Measurements from ENCODE around the gene HEG1.

HEG1 gene

DNA sequence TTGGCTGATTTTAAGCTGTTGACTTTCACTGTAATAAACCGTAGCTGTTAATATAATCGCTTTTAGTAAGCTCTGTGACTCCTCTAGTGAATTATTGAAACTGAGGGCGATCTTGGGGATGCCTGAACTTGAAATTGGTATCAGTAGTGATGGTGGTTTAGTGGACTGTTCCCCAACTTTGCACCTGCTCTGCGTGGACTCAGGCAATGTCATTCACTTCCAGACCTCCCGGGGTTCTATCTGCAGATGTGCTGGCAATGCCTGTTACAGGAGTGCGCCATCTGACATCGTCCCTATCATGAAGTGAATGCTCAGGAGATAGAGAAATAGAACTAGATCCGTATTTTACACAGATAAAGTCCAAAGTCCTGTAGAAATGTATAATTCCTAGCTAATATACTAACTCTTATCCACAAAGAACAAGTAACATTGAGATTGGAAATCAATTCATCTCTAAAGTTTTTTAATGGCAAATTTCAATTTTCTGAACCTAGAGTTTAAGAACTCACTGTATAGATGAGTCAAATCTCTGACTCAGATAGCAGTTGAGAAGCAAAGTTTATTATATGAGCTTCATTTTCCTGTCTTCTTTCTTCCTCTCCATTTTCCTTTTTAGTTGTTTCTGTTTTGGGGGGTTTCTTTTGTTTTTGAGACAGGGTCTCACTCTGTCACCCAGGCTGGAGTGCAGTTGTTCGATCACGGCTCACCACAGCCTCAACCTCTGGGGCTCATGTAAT lies 51.8 kb downstream of the HEG1 start:
- DNase-seq (ENCODE audit: low read depth in 2 of 2): peak in 1 of 2 donors; percentile 20
- TF ChIP-seq, protein P1, sequence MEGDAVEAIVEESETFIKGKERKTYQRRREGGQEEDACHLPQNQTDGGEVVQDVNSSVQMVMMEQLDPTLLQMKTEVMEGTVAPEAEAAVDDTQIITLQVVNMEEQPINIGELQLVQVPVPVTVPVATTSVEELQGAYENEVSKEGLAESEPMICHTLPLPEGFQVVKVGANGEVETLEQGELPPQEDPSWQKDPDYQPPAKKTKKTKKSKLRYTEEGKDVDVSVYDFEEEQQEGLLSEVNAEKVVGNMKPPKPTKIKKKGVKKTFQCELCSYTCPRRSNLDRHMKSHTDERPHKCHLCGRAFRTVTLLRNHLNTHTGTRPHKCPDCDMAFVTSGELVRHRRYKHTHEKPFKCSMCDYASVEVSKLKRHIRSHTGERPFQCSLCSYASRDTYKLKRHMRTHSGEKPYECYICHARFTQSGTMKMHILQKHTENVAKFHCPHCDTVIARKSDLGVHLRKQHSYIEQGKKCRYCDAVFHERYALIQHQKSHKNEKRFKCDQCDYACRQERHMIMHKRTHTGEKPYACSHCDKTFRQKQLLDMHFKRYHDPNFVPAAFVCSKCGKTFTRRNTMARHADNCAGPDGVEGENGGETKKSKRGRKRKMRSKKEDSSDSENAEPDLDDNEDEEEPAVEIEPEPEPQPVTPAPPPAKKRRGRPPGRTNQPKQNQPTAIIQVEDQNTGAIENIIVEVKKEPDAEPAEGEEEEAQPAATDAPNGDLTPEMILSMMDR (IDR thresholded peaks at IDR 0.05; ENCODE audit: low read depth, low read length): no peak
- H3K4me3 ChIP-seq (replicated peaks in 1 of 2; ENCODE audit: low read depth in 2 of 2, low read length in 2 of 2): no peak overlapping the region

GRCh38 chr3:125003369-125003853 lies 52.4 kb downstream of the HEG1 start:
- DNase-seq (ENCODE audit: low read depth in 2 of 2): peak; percentile 28 to 75
- H3K4me3 ChIP-seq (replicated peaks in 1 of 2; ENCODE audit: low read depth in 2 of 2, low read length in 2 of 2): no peak overlapping the region
- TF ChIP-seq, protein P1 (IDR thresholded peaks at IDR 0.05; ENCODE audit: low read depth, low read length): no peak

DNA sequence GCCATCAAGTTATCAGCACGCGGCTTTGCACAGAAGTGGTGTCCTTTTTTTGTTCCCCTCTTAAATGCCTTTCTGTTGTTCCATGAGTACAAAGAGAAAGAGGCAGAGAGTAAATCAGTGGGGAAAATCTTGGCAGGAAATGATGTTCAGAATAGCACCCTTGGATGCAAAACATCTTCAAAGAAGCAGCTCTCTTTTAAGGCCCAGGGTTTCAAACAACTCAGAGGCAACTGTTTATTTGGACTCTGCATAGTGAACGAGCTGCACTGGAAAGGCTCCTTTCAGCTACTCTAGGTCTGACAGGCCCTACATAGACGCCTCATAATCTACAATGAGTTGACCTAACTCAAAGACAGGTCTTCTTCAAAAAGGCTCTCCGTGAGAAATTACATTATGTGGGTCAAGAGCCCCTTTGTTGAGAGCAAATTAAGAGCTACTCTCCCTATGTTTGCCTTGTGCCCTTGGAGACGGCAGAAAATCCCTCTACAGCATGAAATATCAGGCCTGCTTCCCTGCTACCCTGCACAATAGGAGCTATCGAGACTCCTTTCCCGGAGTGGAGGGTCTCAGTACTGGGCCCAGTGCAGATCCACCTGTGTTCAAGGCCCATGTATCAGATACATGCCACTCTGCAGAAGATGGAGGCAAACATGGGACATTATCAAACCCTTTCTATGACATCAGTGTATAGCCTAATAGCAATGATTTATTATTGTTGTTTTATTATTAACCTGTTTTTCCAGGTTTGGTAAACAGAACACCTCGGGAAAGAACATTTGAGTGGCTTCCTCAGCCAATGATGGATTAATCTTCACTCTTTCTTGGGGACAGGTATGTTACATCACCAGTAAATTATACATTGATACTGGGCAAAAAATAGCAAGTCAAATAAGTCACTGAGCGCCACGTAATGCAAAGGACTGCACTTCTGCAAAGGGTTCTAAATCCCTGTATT lies 53.1 kb downstream of the HEG1 start:
- no peak for DNase-seq (ENCODE audit: low read depth in 2 of 2)
- H3K4me3 ChIP-seq (replicated peaks in 1 of 2; ENCODE audit: low read depth in 2 of 2, low read length in 2 of 2): no peak overlapping the region
- TF ChIP-seq, protein P1 (IDR thresholded peaks at IDR 0.05; ENCODE audit: low read depth, low read length): no peak

DNA sequence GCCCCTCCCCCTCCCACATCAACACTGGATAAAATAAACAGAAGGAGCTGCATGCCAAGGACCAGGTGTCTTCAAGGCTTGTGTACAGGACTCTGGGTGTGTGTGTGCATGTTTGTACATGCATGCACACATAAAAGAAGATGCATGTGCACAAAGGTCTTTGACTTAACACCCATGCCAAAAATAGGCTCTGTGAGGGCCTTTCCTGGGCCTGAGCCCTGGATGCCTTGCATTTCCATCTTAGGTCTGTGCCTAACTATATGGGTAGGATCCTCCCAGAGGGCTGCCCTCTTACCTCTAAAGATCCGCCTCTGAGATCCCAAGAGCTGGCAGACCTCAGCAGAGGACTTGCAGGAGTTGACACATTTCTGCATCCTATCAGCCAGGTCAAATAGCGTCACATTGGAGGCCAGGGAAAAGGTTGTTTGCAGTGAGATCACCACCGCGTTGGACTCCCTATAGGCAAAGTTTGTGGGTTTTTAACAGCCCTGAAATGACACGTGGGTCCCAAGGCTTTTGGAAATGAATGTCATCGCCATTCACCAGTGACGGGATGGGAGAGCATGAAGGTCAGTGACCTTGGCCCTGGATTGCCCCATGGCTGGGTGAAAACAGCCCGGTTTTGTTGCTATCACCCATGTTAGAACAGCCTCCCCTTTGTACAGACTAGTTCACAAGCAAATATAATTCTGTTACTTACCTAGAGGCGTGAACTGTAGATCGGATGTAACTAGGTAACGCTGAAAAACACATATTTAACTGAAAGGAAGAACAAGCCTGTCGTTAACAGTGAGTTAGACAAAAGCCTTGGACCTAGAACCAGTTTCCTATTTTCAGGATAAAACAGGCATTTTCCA lies 54.0 kb downstream of the HEG1 start:
- TF ChIP-seq, protein P1 (IDR thresholded peaks at IDR 0.05; ENCODE audit: low read depth, low read length): no peak
- no peak for DNase-seq (ENCODE audit: low read depth in 2 of 2)
- no peak overlapping the region for H3K4me3 ChIP-seq (replicated peaks in 1 of 2; ENCODE audit: low read depth in 2 of 2, low read length in 2 of 2)

DNA sequence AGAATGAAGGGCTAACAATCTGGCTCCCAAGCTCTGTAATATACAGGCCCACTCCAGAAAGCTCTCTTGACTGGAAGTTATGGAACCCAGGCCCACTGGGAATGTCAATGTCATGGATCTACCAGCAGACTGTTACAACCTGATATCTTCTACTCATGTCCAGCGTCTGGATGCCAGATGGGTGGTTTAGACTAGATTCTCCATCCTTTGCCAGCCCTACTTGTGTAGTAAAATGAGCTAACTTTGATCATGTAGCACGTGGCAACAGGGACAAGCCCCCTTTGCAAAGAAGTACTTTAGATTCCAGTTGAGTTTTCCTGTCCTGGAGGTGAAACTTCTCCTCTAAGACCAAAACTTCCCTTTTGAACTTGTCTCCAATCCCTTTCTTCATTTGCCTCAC lies 55.1 kb downstream of the HEG1 start:
- TF ChIP-seq, protein P1 (IDR thresholded peaks at IDR 0.05; ENCODE audit: low read depth, low read length): no peak
- H3K4me3 ChIP-seq (replicated peaks in 1 of 2; ENCODE audit: low read depth in 2 of 2, low read length in 2 of 2): no peak overlapping the region
- no peak for DNase-seq (ENCODE audit: low read depth in 2 of 2)

DNA sequence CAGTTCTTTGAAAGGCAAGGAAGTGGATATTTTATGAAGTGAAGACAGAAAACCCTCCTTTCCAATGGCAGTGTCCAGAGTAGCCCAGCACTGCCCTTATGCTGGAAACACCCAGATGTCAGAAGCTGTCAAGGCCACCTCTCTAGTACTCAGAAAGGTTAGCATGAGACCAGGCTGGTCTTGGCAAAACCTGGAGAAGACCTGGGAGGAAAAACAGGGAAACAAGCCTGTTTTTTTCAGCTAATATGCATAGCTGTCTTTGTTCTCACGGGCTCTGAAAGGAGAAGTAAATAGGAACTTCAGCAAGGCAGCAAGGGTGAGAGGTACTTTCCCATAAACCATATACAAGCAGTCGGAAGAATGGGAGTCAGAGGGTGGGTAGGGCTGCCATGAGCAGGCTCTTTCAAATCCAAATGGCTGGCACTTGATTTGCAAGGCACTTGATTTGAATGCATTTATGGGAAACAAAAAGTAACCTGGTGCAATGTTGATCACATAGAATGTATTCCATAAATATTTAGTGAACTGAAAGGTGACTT lies 55.8 kb downstream of the HEG1 start:
- no peak overlapping the region for H3K4me3 ChIP-seq (replicated peaks in 1 of 2; ENCODE audit: low read depth in 2 of 2, low read length in 2 of 2)
- DNase-seq (ENCODE audit: low read depth in 2 of 2): no peak
- TF ChIP-seq, protein P1 (IDR thresholded peaks at IDR 0.05; ENCODE audit: low read depth, low read length): no peak
